Measurements from ENCODE around the gene ZNF750.
"Not testable (repeated sequence)": the region's sequence is repeated elsewhere in the genome, so short reads cannot be mapped to it uniquely, and the experiment has no call there.

The ZNF750 gene

DNA sequence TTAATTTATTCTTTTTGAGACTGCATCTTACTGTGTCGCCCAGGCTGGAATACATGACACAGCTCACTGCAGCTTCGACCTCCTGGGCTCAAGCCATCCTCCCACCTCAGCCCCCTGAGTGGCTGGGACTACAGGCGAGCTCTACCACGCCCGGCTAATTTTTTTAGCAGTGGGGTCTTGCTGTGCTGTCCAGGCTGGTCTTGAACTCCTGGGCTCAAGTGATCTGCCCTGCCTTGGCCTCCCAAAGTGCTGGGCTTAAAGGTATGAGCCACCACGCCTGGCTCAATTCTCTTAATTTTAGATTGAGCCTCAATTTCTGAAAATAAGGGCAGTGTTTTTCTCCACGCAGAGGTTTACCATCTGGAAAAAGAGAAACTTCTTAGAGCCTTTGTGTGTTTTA is 41.1 kb downstream of the ZNF750 start:
- in situ Hi-C loops (cut with MboI; ENCODE audit: low sequenced_read_pairs): no loop called here

DNA sequence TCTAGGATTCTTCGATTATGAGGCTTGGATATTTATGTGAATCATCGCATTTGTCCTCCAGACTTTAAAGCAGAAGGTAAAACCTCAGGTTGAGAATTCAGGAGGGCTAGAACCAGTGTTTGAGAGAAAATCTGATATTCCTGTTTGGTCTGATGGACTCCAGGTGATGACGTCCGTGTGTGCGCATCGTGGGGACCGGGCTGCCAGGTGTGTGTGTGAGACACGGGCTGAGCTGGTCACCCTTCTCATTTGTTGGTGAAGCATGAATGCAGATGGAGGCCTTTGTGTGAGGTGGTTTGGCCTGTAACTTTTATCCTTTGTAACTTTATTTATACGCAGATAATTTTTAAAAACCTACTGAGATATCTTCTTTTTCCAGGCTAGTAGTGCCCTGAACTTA is 42.8 kb downstream of the ZNF750 start:
- in situ Hi-C loops (cut with MboI; ENCODE audit: low sequenced_read_pairs): no loop called here

DNA sequence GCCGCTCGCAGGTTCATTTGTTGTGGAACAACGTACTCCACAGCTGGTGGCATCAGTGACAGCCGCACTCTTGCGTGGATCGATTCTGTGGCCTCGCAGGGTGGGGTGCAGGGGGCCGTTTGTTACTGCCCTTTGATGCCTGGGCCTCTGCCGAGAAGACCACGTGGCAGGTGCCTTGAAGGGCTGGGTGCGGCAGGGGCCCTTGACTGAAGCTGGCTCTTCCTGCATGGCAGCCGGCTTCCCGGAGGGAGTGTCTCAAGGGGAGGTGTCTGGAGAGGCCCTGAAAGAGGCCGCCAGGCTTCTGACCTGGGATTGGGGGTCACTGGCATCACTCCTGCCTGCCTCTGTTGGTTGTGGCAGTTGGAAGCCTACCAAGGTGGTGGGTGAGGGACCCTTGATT is 44.2 kb downstream of the ZNF750 start:
- in situ Hi-C loops (cut with MboI; ENCODE audit: low sequenced_read_pairs): no loop called here

DNA sequence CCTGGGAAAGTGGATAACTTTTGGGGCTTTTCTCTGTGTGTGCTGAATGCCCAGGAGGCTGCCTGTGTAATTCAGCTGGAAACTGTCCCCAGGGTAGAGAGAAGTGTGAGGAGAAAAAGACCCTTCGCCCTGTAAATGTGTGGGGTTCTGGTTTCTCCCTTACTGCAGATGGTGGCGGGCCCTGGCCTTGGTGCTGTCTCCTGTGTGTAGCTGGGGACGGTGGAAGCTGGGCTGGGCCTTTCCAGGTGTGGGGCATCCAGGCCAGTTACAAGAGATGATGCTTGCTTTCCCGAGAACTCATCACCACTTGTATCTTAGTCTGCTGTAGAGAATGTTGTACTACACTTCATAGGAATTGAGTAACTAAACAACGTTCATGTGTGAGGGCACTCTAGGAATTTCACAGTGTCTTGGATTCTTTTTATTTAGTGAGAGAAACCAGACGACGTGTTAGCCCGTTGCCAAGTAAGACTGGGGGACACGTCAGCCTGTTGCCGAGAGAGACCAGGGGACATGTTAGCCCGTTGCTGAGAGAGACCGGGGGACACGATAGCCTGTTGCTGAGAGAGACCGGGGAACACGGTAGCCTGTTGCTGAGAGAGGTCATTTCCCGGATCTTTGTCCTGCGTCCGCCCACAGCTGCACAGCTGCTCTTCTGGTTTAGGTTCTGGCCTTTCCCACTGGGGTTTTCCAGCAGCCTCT is 44.9 kb downstream of the ZNF750 start:
- in situ Hi-C loops (cut with MboI; ENCODE audit: low sequenced_read_pairs): no loop called here

GRCh38 chr17:82793974-82794630 is 45.7 kb downstream of the ZNF750 start:
- in situ Hi-C loops (cut with MboI; ENCODE audit: low sequenced_read_pairs): no loop called here

GRCh38 chr17:82791532-82791931 is 48.3 kb downstream of the ZNF750 start:
- in situ Hi-C loops (cut with MboI; ENCODE audit: low sequenced_read_pairs): no loop called here

GRCh38 chr17:82790391-82790790 is 49.4 kb downstream of the ZNF750 start:
- in situ Hi-C loops (cut with MboI; ENCODE audit: low sequenced_read_pairs): no loop called here

DNA sequence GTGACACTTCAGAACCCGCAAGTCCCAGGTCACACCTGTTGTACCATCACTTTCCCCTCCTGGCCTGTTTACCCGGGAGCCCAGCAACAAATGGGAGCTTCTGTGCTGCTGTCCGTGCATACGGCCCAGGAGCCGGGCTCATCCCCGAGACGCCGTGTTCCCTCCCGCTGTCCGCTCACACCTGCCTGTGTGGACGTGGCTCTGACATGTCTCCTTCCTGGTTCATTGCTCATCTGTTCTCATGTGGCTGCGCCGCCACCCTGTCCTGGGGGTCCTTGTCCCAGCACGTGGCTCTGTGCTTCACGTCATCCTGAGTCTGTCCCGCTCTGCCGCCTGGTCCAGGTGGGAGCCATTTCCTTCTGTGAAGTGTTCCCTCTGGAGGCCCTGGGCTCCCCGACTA is 50.0 kb downstream of the ZNF750 start:
- in situ Hi-C loops (cut with MboI; ENCODE audit: low sequenced_read_pairs): no loop called here

GRCh38 chr17:82789051-82789592 is 50.7 kb downstream of the ZNF750 start:
- in situ Hi-C loops (cut with MboI; ENCODE audit: low sequenced_read_pairs): no loop called here

DNA sequence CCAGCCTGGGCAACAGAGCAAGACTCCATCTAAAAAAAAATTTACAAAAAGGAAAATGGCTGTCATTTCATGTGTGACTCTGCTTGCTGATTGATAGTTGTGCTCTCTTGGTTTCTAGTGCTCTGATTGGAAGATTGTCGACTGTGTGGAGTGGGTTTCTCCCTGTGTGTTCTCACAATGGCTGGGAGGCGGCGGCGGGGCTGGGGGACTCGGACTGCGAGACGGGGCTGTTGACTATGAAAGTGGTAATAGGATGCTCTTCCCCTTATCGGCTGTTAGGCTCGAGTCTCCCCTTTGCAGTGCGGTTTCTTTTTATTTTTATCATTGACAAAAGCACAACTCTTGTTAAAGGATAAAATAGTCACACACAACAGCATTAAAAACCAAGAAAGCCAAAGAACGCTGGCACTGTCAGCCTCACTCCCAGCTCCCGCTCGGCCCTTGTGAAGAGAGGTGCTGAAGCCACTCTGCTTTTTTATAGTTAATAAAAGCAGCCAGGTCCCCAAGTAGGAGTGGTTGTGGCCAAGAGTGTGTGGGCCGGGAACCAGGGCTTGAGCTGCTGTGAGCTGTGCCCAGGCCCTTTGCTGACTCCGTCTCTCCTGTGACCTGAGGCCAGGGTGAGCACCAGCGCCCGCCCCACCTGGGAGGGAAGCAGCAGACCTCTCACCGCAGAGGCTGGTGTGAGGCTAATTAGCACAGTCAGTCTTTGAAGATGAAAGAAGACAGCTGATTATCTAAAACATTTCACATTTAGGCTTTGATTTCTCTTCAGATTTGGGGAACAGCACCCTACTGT is 51.4 kb downstream of the ZNF750 start:
- in situ Hi-C loops (cut with MboI; ENCODE audit: low sequenced_read_pairs): no loop called here

- in situ Hi-C loops (cut with MboI; ENCODE audit: low sequenced_read_pairs): no loop called here
Observed at GRCh38 chr17:82787081-82787848, 52.6 kb downstream of the ZNF750 start.

GRCh38 chr17:82786427-82786826 is 53.4 kb downstream of the ZNF750 start:
- in situ Hi-C loops (cut with MboI; ENCODE audit: low sequenced_read_pairs): no loop called here

DNA sequence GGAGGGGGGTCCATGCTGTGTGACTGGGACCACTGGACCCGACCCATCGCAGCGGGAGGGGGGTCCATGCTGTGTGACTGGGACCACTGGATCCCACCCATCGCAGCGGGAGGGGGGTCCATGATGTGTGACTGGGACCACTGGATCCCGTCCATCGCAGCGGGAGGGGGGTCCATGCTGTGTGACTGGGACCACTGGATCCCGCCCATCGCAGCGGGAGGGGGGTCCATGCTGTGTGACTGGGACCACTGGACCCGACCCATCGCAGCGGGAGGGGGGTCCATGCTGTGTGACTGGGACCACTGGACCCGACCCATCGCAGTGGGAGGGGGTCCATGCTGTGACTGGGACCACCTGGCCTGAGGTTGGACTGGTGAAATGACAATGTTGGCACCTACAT is 54.2 kb downstream of the ZNF750 start:
- in situ Hi-C loops (cut with MboI; ENCODE audit: low sequenced_read_pairs): not testable (repeated sequence)

- in situ Hi-C loops (cut with MboI; ENCODE audit: low sequenced_read_pairs): no loop called here
Observed at GRCh38 chr17:82783498-82783897, 56.3 kb downstream of the ZNF750 start.

- in situ Hi-C loops (cut with MboI; ENCODE audit: low sequenced_read_pairs): no loop called here
Observed at GRCh38 chr17:82782657-82783207, 57.1 kb downstream of the ZNF750 start.

DNA sequence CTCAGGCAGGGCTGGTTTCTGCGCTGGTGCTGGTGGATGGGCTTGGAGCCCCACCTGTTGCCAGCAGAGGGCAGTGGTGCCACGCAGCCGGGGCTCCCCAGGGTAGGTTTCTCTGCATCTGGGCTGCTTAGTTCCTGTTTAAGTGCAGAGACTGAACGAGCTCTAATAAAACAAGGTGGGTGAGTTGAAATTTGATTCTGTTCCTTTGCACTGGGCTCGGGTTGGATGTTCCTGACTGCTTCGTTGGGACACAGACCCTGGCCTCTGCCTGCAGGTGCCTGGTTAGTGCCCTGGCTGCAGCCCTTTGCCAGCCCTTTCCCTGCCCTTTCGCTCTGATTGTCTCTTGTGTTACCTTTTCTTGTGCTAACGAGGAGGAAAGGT is 57.9 kb downstream of the ZNF750 start:
- in situ Hi-C loops (cut with MboI; ENCODE audit: low sequenced_read_pairs): no loop called here

GRCh38 chr17:82780971-82781893 is 58.6 kb downstream of the ZNF750 start:
- in situ Hi-C loops (cut with MboI; ENCODE audit: low sequenced_read_pairs): no loop called here

DNA sequence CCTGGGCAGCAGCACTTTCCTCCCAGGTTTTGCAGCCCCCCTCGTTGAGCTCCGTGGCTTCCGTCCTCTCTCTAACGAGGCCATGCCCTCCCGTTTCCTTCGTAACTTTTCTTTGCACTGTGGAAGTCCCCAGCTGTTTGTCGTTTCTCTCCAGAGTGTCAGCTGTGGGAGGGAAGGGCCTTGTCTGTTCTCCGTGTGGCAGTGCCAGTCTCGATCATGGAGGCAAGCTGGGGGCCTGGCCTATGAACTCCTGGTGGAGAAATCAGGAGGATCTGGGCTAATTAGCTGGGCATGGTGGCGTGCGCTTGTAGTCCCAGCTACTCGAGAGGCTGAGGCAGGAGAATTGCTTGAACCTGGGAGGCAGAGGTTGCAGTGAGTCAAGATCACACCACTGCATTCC is 59.6 kb downstream of the ZNF750 start:
- in situ Hi-C loops (cut with MboI; ENCODE audit: low sequenced_read_pairs): no loop called here

- in situ Hi-C loops (cut with MboI; ENCODE audit: low sequenced_read_pairs): no loop called here
Observed at GRCh38 chr17:82779541-82779940, 60.3 kb downstream of the ZNF750 start.
